BLaER1 treated with 17β-estradiol and CSF1 and Interleukin-3, amounts not matched to agents 10 nM and 100 nM (cell line): ENCODE data around the gene MAML2.

ENCODE experiments used
- H3K27ac ChIP-seq, 11 experiments: shearing (Covaris generic); formaldehyde crosslinking; 2 replicates each; pipeline ENCODE4 v1.8.1; 2022
- H3K27me3 ChIP-seq, 11 experiments: shearing (Covaris generic); formaldehyde crosslinking; 2 replicates each; pipeline ENCODE4 v1.8.1; 2022
- H3K36me3 ChIP-seq, 11 experiments: shearing (Covaris generic); formaldehyde crosslinking; 2 replicates each; pipeline ENCODE4 v1.8.1; 2022
- H3K4me1 ChIP-seq, 10 experiments: shearing (Covaris generic); formaldehyde crosslinking; 2 replicates each; pipeline ENCODE4 v1.8.1; 2022
- H3K4me2 ChIP-seq, 11 experiments: shearing (Covaris generic); formaldehyde crosslinking; 2 replicates each; pipeline ENCODE4 v1.8.1; 2022
- H3K4me3 ChIP-seq, 10 experiments: shearing (Covaris generic); formaldehyde crosslinking; 2 replicates each; pipeline ENCODE4 v1.8.1; 2022
- H3K9ac ChIP-seq, 11 experiments: shearing (Covaris generic); formaldehyde crosslinking; 2 replicates each; pipeline ENCODE4 v1.8.1; 2022
- H3K9me3 ChIP-seq, 11 experiments: shearing (Covaris generic); formaldehyde crosslinking; replicated peaks in 1 of 11; 2 replicates each; pipeline ENCODE4 v1.8.1; 2022
- H4K20me1 ChIP-seq, 11 experiments: shearing (Covaris generic); formaldehyde crosslinking; 2 replicates each; pipeline ENCODE4 v1.8.1; 2022
- Cebpa-rat ChIP-seq, 11 experiments: shearing (Covaris generic); IDR thresholded peaks; 2 replicates each; pipeline ENCODE4 v1.8.1; 2022

Gene MAML2

DNA sequence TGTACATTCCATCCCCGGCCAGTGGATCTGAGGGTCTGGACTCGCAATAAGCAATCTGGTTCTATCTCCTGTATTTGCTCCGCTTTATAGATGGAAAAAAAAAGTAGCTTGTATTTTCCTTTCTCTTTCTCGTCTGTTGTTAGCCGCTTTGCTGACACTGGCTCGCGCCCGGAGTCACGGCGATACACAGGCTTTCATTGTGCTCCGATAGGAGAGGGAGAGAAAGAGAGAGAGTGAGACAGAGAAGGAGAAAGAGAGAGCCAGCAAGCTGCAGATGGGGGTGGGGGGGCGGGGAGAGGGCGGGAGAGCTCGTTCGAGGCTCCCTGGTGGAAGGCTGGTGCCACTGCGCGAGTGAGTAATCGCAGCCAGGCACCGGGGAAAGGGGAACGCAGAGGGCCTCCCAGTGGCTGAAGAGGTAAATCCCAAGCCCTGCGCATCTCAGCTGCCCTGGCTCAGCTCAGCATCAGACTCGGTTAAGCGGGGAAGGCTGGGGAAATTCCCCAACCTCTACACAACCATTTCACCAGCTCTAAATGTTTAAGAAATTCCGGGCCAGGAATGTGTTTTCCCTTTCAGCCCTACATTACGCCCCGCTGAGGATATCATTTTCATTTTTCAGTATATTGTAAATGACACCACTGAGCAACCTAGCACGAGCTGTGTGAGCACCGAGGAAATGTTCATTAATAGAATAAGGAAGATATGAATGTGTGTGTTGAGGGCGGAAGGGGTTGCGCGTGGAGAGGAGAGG is at the start of gene MAML2:
Gene MAML2 (minus strand): TSS at position 235 of the 751 bp plus-strand sequence. CDS start 1,300 bp downstream, outside the sequence.
- H3K4me2 ChIP-seq, result peak within 1 kb of the TSS; percentile 74 to 98 (median 82)
- H3K27ac ChIP-seq, result peak within 1 kb of the TSS in 8 of 11 experiments; percentile 6 to 85 (median 68); a peak in 14 of 22 replicates
- peak within 1 kb of the TSS; percentile 56 to 90 (median 77) for H3K9ac ChIP-seq
- no peak for TF ChIP-seq Cebpa-rat (IDR thresholded peaks at IDR 0.05)
- peak within 1 kb of the TSS; percentile 61 to 94 (median 68) for H3K4me3 ChIP-seq
- peaks cover 14 to 46% (median 35%) of the 10 kb centered on the region in 10 experiments; a peak in 19 of 20 replicates for H3K4me1 ChIP-seq
- H3K36me3 ChIP-seq, result peaks cover 0 to 16% (median 0%) of the 10 kb centered on the region in 11 experiments; a peak in 3 of 22 replicates
- peaks cover 0 to 8% (median under 1%) of the 10 kb centered on the region in 11 experiments; a peak in 9 of 22 replicates for H3K9me3 ChIP-seq
- H3K27me3 ChIP-seq, result peaks cover 0 to 31% (median 24%) of the 10 kb centered on the region in 11 experiments; a peak in 17 of 22 replicates
- peaks cover 0 to 9% (median 0%) of the 10 kb centered on the region in 11 experiments; a peak in 5 of 22 replicates for H4K20me1 ChIP-seq

DNA sequence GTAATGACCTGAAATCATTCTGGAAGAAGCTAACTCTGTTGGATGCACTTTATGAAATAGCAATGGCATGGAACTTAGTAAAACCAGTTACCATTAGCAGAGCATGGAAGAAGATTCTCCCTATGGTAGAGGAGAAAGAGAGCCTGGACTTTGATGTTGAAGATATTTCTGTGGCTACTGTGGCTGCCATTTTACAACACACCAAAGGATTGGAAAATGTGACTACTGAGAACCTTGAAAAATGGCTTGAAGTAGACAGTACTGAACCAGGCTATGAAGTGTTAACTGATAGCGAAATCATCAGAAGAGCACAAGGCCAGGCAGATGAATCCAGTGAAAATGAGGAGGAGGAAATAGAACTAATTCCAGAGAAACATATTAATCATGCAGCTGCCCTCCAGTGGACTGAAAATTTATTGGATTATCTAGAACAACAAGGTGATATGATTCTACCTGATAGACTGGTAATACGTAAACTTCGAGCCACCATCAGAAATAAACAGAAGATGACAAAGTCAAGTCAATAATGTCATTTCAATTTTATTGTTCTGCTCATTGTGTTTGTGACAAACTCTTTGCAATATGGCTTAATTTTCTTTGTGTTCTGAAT is 48.8 kb upstream of the MAML2 start:
- peak overlapping the region in 1 of 10 experiments; percentile 92; a peak in 1 of 20 replicates for H3K4me3 ChIP-seq
- peaks cover 20 to 56% (median 30%) of the 10 kb centered on the region in 10 experiments for H3K4me1 ChIP-seq
- H3K27me3 ChIP-seq, result no peaks in the 10 kb centered on the region
- H4K20me1 ChIP-seq, result peaks cover 0 to 18% (median 0%) of the 10 kb centered on the region in 11 experiments; a peak in 7 of 22 replicates
- H3K36me3 ChIP-seq, result peaks cover 0 to 6% (median 0%) of the 10 kb centered on the region in 11 experiments; a peak in 3 of 22 replicates
- peak overlapping the region in 7 of 11 experiments; percentile 83 to 94 (median 87); a peak in 16 of 22 replicates for H3K4me2 ChIP-seq
- H3K9me3 ChIP-seq, result peaks cover 0 to 7% (median 0%) of the 10 kb centered on the region in 11 experiments; a peak in 4 of 22 replicates
- H3K9ac ChIP-seq, result no peak overlapping the region
- TF ChIP-seq Cebpa-rat (IDR thresholded peaks at IDR 0.05), result no peak
- H3K27ac ChIP-seq, result no peak overlapping the region

DNA sequence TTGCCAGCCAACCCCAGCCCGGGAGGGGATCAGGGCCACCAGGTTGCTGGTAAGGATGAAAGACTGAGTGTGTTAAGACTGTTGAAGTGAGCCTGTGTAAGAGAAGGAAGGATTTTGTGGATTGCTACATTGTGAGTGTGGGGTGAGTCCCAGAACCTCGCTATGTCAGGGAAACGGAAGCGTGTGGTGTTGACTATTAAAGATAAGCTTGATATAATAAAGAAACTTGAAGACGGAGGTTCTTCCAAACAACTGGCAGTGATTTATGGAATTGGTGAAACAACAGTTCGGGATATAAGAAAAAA is 47.4 kb upstream of the MAML2 start:
- H3K27ac ChIP-seq, result peak overlapping the region; percentile 79 to 90 (median 85)
- peak overlapping the region; percentile 85 to 99 (median 92) for H3K4me3 ChIP-seq
- H3K9ac ChIP-seq, result peak overlapping the region; percentile 84 to 94 (median 87)
- H3K9me3 ChIP-seq, result peaks cover 0 to 7% (median 0%) of the 10 kb centered on the region in 11 experiments; a peak in 4 of 22 replicates
- H3K4me1 ChIP-seq, result peaks cover 20 to 61% (median 26%) of the 10 kb centered on the region in 10 experiments
- H4K20me1 ChIP-seq, result peaks cover 0 to 19% (median 0%) of the 10 kb centered on the region in 11 experiments; a peak in 7 of 22 replicates
- TF ChIP-seq Cebpa-rat (IDR thresholded peaks at IDR 0.05), result no peak
- no peaks in the 10 kb centered on the region for H3K27me3 ChIP-seq
- H3K36me3 ChIP-seq, result peaks cover 0 to 18% (median 9%) of the 10 kb centered on the region in 11 experiments; a peak in 13 of 22 replicates
- H3K4me2 ChIP-seq, result peak overlapping the region; percentile 73 to 94 (median 85)

DNA sequence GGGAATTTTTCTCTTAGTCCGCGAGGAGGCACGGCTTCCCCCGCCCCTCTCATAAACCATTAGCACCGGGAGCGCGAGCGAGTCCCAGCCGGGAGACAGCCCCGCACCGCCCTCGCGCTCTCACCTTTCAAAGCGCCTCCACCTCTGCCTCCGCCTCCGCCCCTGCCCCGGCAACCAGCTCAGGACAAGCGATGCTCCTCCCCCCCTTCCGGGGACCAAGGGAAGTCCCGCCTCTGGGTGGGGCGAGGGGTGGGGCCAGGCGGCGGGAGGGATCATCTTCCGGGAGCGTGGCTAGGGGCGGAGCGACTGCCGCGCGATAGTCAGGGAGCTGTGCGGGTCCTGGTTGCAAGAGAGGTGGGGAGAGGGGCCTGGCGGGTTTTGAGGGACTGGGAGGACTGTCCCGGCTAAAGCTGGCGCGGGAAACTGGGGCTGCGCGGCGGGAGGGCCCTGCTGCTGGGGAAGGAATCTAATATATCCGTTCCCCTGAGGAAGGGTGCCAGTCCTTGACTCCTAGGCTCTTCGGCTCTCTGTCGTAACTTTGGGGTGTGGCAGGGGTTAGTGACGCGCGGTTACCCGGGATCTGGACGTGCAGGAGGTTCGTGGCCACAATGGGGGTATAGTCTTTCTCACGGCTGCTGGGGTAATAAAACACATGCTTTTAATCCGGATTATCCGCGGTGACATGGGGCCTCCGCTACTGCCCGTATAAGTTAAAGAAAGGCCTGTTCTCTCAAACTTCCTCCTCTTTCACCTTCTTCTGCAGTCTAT is 46.9 kb upstream of the MAML2 start, which contains the start of the genes CCDC82 and JRKL:
Gene CCDC82 (minus strand): TSS at position 193 of the 768 bp plus-strand sequence. CDS start 5,165 bp downstream, outside the sequence.
Gene JRKL (plus strand): TSS at position 294 of the 768 bp plus-strand sequence. CDS start 637 bp downstream, outside the sequence.
- peak within 1 kb of the TSS; percentile 83 to 96 (median 87) for H3K4me2 ChIP-seq
- peak within 1 kb of the TSS; percentile 84 to 94 (median 87) for H3K9ac ChIP-seq
- TF ChIP-seq Cebpa-rat (IDR thresholded peaks at IDR 0.05), result no peak
- peaks cover 0 to 7% (median 0%) of the 10 kb centered on the region in 11 experiments; a peak in 4 of 22 replicates for H3K9me3 ChIP-seq
- peak within 1 kb of the TSS; percentile 79 to 90 (median 85) for H3K27ac ChIP-seq
- H3K27me3 ChIP-seq, result no peaks in the 10 kb centered on the region
- peaks cover 0 to 24% (median 0%) of the 10 kb centered on the region in 11 experiments; a peak in 7 of 22 replicates for H4K20me1 ChIP-seq
- H3K4me3 ChIP-seq, result peak within 1 kb of the TSS; percentile 85 to 99 (median 92)
- peaks cover 20 to 61% (median 26%) of the 10 kb centered on the region in 10 experiments for H3K4me1 ChIP-seq
- peaks cover 0 to 23% (median 9%) of the 10 kb centered on the region in 11 experiments; a peak in 13 of 22 replicates for H3K36me3 ChIP-seq

DNA sequence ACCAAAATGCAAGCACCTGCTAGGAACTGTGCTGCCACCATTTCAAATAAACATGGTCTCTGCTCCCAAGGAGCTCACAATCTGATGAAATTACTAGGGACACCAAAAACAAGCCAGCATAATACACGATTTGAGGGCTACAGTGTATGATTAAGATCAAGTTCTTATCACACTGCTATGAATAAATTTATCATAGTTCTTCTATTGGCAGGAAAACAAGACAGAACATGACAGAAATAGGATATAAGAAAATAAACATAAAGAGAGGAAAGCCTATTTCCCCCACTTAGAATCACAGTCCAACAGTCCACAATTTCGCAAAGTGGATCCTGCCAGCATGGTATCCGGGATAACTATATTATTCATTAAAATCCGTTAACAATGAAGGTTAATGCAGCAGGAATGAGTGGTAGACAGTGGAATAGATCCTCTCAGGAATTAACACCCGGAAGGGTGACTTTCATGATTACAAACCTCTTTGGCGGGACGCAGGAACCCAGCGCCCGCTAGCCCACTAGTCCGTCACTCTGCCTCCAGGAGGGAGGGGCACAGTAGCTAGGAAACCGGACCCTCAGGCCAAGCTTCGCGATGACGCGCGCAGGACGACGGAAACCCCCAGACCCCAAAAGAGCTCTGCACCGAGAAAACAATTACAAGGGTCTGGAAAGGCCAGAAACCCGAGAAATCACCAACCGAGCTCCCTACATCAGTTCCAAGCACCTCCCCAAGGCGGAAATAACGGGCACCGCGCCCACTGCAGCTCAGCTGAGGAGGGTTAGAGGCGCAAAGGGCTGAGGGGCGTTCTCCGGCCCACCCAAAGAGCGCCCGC is 46.1 kb upstream of the MAML2 start:
- Histone ChIP-seq H3K9me3 (peaks cover 0 to 7% (median 0%) of the 10 kb centered on the region in 11 experiments; a peak in 4 of 22 replicates), H3K27ac (peak overlapping the region; percentile 72 to 90 (median 85)), H3K4me3 (peak overlapping the region; percentile 85 to 99 (median 92)), H3K27me3 (no peaks in the 10 kb centered on the region), H3K4me1 (peaks cover 20 to 59% (median 26%) of the 10 kb centered on the region in 10 experiments), H3K4me2 (peak overlapping the region; percentile 71 to 96 (median 84)), H3K9ac (peak overlapping the region; percentile 84 to 94 (median 87)), H3K36me3 (peaks cover 4 to 31% (median 14%) of the 10 kb centered on the region in 11 experiments; a peak in 17 of 22 replicates), H4K20me1 (peaks cover 0 to 22% (median 0%) of the 10 kb centered on the region in 11 experiments; a peak in 7 of 22 replicates)
- TF ChIP-seq Cebpa-rat (IDR thresholded peaks at IDR 0.05), result no peak

- no peaks in the 10 kb centered on the region for H3K27me3 ChIP-seq
- peaks cover 5 to 26% (median 17%) of the 10 kb centered on the region in 10 experiments for H3K4me1 ChIP-seq
- no peak overlapping the region for H3K9ac ChIP-seq
- no peak for TF ChIP-seq Cebpa-rat (IDR thresholded peaks at IDR 0.05)
- H3K27ac ChIP-seq, result no peak overlapping the region
- H3K4me3 ChIP-seq, result no peak overlapping the region
- H4K20me1 ChIP-seq, result peaks cover 0 to 19% (median 0%) of the 10 kb centered on the region in 11 experiments; a peak in 4 of 22 replicates
- no peaks in the 10 kb centered on the region for H3K9me3 ChIP-seq
- H3K4me2 ChIP-seq, result no peak overlapping the region
- peaks cover 34 to 67% (median 46%) of the 10 kb centered on the region in 11 experiments; a peak in 21 of 22 replicates for H3K36me3 ChIP-seq
Measured at GRCh38 chr11:96385187-96385586, 42.2 kb upstream of the MAML2 start.

GRCh38 chr11:96384156-96384555 is 41.2 kb upstream of the MAML2 start:
- Histone ChIP-seq H3K27ac (no peak overlapping the region), H3K4me3 (no peak overlapping the region), H3K9me3 (no peaks in the 10 kb centered on the region), H3K27me3 (no peaks in the 10 kb centered on the region), H3K4me1 (peaks cover 5 to 26% (median 17%) of the 10 kb centered on the region in 10 experiments), H4K20me1 (peaks cover 0 to 19% (median 0%) of the 10 kb centered on the region in 11 experiments; a peak in 4 of 22 replicates), H3K9ac (no peak overlapping the region), H3K36me3 (peaks cover 39 to 77% (median 55%) of the 10 kb centered on the region in 11 experiments), H3K4me2 (no peak overlapping the region)
- no peak for TF ChIP-seq Cebpa-rat (IDR thresholded peaks at IDR 0.05)
